Trophoblast cell (in vitro differentiated cells and primary cell): ENCODE data around the gene GLIPR2.
A peak's percentile ranks its signal among the peaks of the same experiment; 100 is the strongest.

Experiments
- DNase-seq, 2 donors: peaks; one replicate each; pipeline ENCODE4 v3.0.0-alpha.2; 2016
- H2AFZ ChIP-seq: 2 replicates; pipeline ENCODE4 v1.6.1; 2013; ENCODE audit warnings: low read length, moderate library complexity, mild to moderate bottlenecking; ENCODE audit not compliant: insufficient read depth, poor library complexity
- H2AK5ac ChIP-seq: 2 replicates; pipeline ENCODE4 v1.6.1; 2013; ENCODE audit warnings: mild to moderate bottlenecking, low read length
- H2BK120ac ChIP-seq: 2 replicates; pipeline ENCODE4 v1.6.1; 2013; ENCODE audit warnings: low read length, mild to moderate bottlenecking, moderate library complexity; ENCODE audit not compliant: insufficient read depth, poor library complexity
- H2BK12ac ChIP-seq: 2 replicates; pipeline ENCODE4 v1.6.1; 2013; ENCODE audit warnings: mild to moderate bottlenecking, low read length, moderate library complexity
- H2BK5ac ChIP-seq: 2 replicates; pipeline ENCODE4 v1.6.1; 2013; ENCODE audit warnings: low read length, low read depth, moderate library complexity, mild to moderate bottlenecking; ENCODE audit not compliant: poor library complexity
- H3K14ac ChIP-seq: 2 replicates; pipeline ENCODE4 v1.6.1; 2013; ENCODE audit warnings: mild to moderate bottlenecking, low read length
- H3K18ac ChIP-seq: 2 replicates; pipeline ENCODE4 v1.6.1; 2013; ENCODE audit warnings: mild to moderate bottlenecking, low read length
- H3K23ac ChIP-seq: 2 replicates; pipeline ENCODE4 v1.6.1; 2013; ENCODE audit warnings: low read length
- H3K27ac ChIP-seq: 2 replicates; pipeline ENCODE4 v1.5.1; 2013; ENCODE audit warnings: low read depth, mild to moderate bottlenecking, inconsistent platforms, low read length, moderate library complexity
- H3K27me3 ChIP-seq: 2 replicates; pipeline ENCODE4 v1.6.1; 2013; ENCODE audit warnings: inconsistent platforms, mild to moderate bottlenecking, low read length, moderate library complexity; ENCODE audit not compliant: insufficient read depth
- H3K36me3 ChIP-seq, 2 experiments: 1 replicate in 1 of 2; 2 replicates in 1 of 2; pipeline ENCODE4 v1.6.1; 2013; ENCODE audit warnings: low read length in 2 of 2, mild to moderate bottlenecking in 2 of 2, moderate library complexity in 1 of 2; ENCODE audit not compliant: insufficient read depth in 2 of 2, control insufficient read depth in 1 of 2
- H3K4ac ChIP-seq: 2 replicates; pipeline ENCODE4 v1.6.1; 2013; ENCODE audit warnings: low read depth, mild to moderate bottlenecking, low read length, moderate library complexity
- H3K4me1 ChIP-seq, 2 experiments: 1 replicate in 1 of 2; 2 replicates in 1 of 2; pipeline ENCODE4 v1.6.1; 2013; ENCODE audit warnings: low read length in 2 of 2, mild to moderate bottlenecking in 2 of 2, moderate library complexity in 1 of 2; ENCODE audit not compliant: insufficient read depth in 2 of 2, control insufficient read depth in 1 of 2
- H3K4me2 ChIP-seq: 2 replicates; pipeline ENCODE4 v1.6.1; 2013; ENCODE audit warnings: inconsistent platforms, mild to moderate bottlenecking, low read length, moderate library complexity
- H3K4me3 ChIP-seq: 2 replicates; pipeline ENCODE4 v1.5.1; 2013; ENCODE audit warnings: mild to moderate bottlenecking, low read depth, low read length, inconsistent platforms
- H3K79me1 ChIP-seq: one replicate; pipeline ENCODE4 v1.6.1; 2013; ENCODE audit warnings: low read length
- H3K79me2 ChIP-seq: 2 replicates; pipeline ENCODE4 v1.6.1; 2013; ENCODE audit warnings: low read length, mild to moderate bottlenecking; ENCODE audit not compliant: control insufficient read depth, insufficient read depth, poor library complexity
- H3K9ac ChIP-seq: 2 replicates; pipeline ENCODE4 v1.6.1; 2013; ENCODE audit warnings: mild to moderate bottlenecking, low read length
- H3K9me3 ChIP-seq: 2 replicates; pipeline ENCODE4 v1.6.1; 2013; ENCODE audit warnings: low read depth, mild to moderate bottlenecking, control low read depth, inconsistent platforms, low read length; ENCODE audit not compliant: insufficient read depth
- H4K12ac ChIP-seq: 2 replicates; pipeline ENCODE4 v1.6.1; 2013; ENCODE audit warnings: low read depth, mild to moderate bottlenecking, low read length, moderate library complexity
- H4K8ac ChIP-seq: 2 replicates; pipeline ENCODE4 v1.6.1; 2013; ENCODE audit warnings: low read depth, mild to moderate bottlenecking, low read length, moderate library complexity
- H4K91ac ChIP-seq: one replicate; pipeline ENCODE4 v1.6.1; 2013; ENCODE audit warnings: low read depth, mild to moderate bottlenecking, low read length, moderate library complexity
- WGBS: extraction: QIAGEN DNeasy Blood & Tissue Kit; methylation state at CpG from one replicate; pipeline ENCODE4 v1.1.7; 2013; ENCODE audit warnings: missing lambda C conversion rate; ENCODE audit not compliant: insufficient read length, insufficient coverage; ENCODE audit errors: extremely low coverage; 5-methylcytosine and 5-hydroxymethylcytosine counted together

GLIPR2 gene

GRCh38 chr9:36189976-36190375 lies 53.4 kb downstream of the GLIPR2 start:
- peak; percentile 64 to 78 for DNase-seq
- Histone ChIP-seq H3K18ac (no peak overlapping the region), H2AK5ac (no peak overlapping the region), H3K27me3 (no peaks in the 10 kb centered on the region), H3K36me3 (peaks cover 0 to 2% of the 10 kb centered on the region in 2 experiments), H4K12ac (no peak overlapping the region), H3K9ac (no peak overlapping the region), H3K4me3 (no peak overlapping the region), H2BK5ac (no peak overlapping the region), H2BK120ac (no peak overlapping the region), H3K79me2 (peaks cover 18% of the 10 kb centered on the region), H3K27ac (peak overlapping the region; percentile 48), H3K14ac (no peak overlapping the region), H3K9me3 (no peaks in the 10 kb centered on the region), H2AFZ (no peak overlapping the region), H4K8ac (peak overlapping the region; percentile 84), H2BK12ac (no peak overlapping the region), H4K91ac (no peak overlapping the region), H3K79me1 (peaks cover 14% of the 10 kb centered on the region), H3K4me2 (peak overlapping the region; percentile 30), H3K4ac (no peak overlapping the region), H3K4me1 (peaks cover 7 to 20% of the 10 kb centered on the region in 2 experiments), H3K23ac (no peak overlapping the region)
- no CpG with 5 or more reads among the region's 9 CpGs for WGBS

- Histone ChIP-seq H4K8ac (peak within 1 kb of the TSS; percentile 95), H2AK5ac (peak within 1 kb of the TSS; percentile 83), H3K4me2 (peak within 1 kb of the TSS; percentile 70), H3K4me1 (peaks cover 7 to 20% of the 10 kb centered on the region in 2 experiments), H3K4ac (peak within 1 kb of the TSS; percentile 100), H2BK5ac (peak within 1 kb of the TSS; percentile 87), H4K91ac (peak within 1 kb of the TSS; percentile 92), H3K14ac (peak within 1 kb of the TSS; percentile 93), H3K9me3 (no peaks in the 10 kb centered on the region), H3K36me3 (peaks cover 0 to 2% of the 10 kb centered on the region in 2 experiments), H3K23ac (no peak within 1 kb of the TSS), H2BK12ac (no peak within 1 kb of the TSS), H3K27me3 (no peaks in the 10 kb centered on the region), H3K27ac (peak within 1 kb of the TSS; percentile 81), H2BK120ac (peak within 1 kb of the TSS; percentile 93), H3K79me2 (peaks cover 18% of the 10 kb centered on the region), H3K79me1 (peaks cover 14% of the 10 kb centered on the region), H3K18ac (peak within 1 kb of the TSS; percentile 98), H3K4me3 (peak within 1 kb of the TSS; percentile 96), H4K12ac (peak within 1 kb of the TSS; percentile 80), H2AFZ (peak within 1 kb of the TSS; percentile 81), H3K9ac (peak within 1 kb of the TSS; percentile 98)
- no CpG with 5 or more reads among the region's 68 CpGs for WGBS
- DNase-seq, result peak; percentile 98 to 99
These were observed 54.1 kb downstream of the GLIPR2 start, which contains the start of gene CLTA for GRCh38 chr9:36190388-36191289. Gene CLTA (plus strand): TSS chr9:36190921. CDS start chr9:36191057, 136 bp downstream.

GRCh38 chr9:36191290-36191645 lies 54.7 kb downstream of the GLIPR2 start:
- Histone ChIP-seq H3K4me2 (peak overlapping the region; percentile 70), H3K4me1 (peaks cover 7 to 20% of the 10 kb centered on the region in 2 experiments), H3K4ac (peak overlapping the region; percentile 100), H2AFZ (peak overlapping the region; percentile 71), H3K9ac (peak overlapping the region; percentile 98), H3K18ac (peak overlapping the region; percentile 98), H3K23ac (no peak overlapping the region), H3K9me3 (no peaks in the 10 kb centered on the region), H3K27ac (peak overlapping the region; percentile 81), H2BK12ac (no peak overlapping the region), H3K36me3 (peaks cover 0 to 2% of the 10 kb centered on the region in 2 experiments), H2BK5ac (peak overlapping the region; percentile 87), H2BK120ac (peak overlapping the region; percentile 93), H3K14ac (peak overlapping the region; percentile 93), H4K12ac (peak overlapping the region; percentile 80), H4K91ac (peak overlapping the region; percentile 92), H3K79me2 (peaks cover 18% of the 10 kb centered on the region), H3K27me3 (no peaks in the 10 kb centered on the region), H4K8ac (peak overlapping the region; percentile 95), H3K4me3 (peak overlapping the region; percentile 96), H2AK5ac (peak overlapping the region; percentile 83), H3K79me1 (peaks cover 14% of the 10 kb centered on the region)
- WGBS, result no CpG with 5 or more reads among the region's 18 CpGs
- peak in 1 of 2 donors; percentile 51 for DNase-seq

- Histone ChIP-seq H3K4ac (peak overlapping the region; percentile 100), H3K14ac (no peak overlapping the region), H3K27me3 (no peaks in the 10 kb centered on the region), H3K23ac (no peak overlapping the region), H3K18ac (peak overlapping the region; percentile 26), H3K27ac (no peak overlapping the region), H2BK12ac (no peak overlapping the region), H3K9me3 (no peaks in the 10 kb centered on the region), H3K36me3 (peaks cover 0 to 4% of the 10 kb centered on the region in 2 experiments), H4K8ac (peak overlapping the region; percentile 56), H3K4me2 (peak overlapping the region; percentile 70), H2BK5ac (peak overlapping the region; percentile 22), H3K4me3 (peak overlapping the region; percentile 58), H3K4me1 (peaks cover 7 to 20% of the 10 kb centered on the region in 2 experiments), H4K12ac (no peak overlapping the region), H3K9ac (peak overlapping the region; percentile 41), H2BK120ac (no peak overlapping the region), H4K91ac (no peak overlapping the region), H2AFZ (no peak overlapping the region), H3K79me1 (peaks cover 14% of the 10 kb centered on the region), H2AK5ac (no peak overlapping the region), H3K79me2 (peaks cover 19% of the 10 kb centered on the region)
- DNase-seq, result no peak
- no CpG with 5 or more reads among the region's 7 CpGs for WGBS
These were observed 55.2 kb downstream of the GLIPR2 start for GRCh38 chr9:36191686-36192085.
